ENCODE measurements around the gene IL13.

The IL13 gene

DNA sequence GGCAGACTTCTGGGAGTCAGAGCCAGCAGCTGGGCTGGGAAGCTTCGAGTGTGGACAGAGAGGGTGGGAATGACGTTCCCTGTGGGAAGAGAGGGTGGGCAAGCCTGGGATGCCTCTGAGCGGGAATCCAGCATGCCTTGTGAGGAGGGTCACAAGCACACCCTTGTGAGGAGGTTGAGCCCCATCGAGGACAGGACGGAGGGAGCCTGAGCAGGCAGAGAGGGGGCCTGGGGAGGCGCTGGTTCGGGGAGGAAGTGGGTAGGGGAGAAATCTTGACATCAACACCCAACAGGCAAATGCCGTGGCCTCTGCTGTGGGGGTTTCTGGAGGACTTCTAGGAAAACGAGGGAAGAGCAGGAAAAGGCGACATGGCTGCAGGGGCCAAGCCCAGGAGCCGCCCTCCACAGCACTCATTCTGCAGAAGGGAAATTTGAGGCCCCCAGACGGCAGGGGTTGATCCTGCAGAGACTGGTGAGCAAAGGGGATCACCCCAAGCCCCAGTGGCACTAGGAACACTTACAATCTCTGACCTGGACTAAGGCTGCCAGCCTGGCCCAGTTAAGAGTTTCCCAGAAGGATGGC is 1.1 kb upstream of the IL13 start:
- DNase-seq, result no peak

DNA sequence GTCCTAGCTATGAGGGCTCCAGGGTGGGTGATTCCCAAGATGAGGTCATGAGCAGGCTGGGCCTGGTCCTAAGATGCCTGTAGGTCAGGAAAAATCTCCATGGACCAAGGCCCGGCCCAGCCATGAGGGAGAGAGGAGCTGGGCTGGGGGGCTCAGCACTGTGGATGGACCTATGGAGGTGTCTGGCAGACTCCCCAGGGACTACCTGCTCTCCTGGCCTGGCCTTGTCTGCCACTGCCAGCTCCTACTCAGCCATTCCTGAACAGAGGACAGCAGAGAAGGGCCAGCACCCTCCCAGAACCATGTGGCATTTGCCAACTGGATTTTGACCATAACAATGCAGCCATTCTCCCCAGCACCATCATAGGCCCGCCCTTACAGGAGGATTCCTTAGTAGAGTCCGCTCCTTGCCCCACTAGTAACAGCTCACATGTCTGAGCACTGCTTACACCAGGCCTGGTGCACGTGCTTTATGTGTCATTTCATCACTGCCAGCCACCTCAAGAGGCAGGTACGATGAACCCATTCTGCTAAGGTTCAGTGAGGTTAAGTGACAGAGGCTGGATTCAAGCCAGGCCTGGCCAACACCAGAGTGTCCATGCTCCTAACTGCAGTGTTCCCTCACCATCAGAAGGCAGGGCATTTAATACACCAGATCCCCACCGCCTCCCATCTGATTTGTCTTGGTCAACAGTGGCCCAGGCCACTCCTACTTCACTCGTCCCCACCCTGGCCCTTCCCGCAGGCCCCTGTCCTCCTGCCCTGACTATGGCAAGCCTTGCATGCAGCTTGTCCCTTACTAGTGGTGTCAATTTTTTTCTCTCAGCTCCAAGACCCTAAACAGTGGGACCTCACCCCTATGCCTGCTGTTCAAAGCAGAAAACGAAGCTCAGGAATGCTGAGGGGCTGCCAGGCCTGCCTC is 669 bp downstream of the IL13 start:
- DNase-seq, result no peak

DNA sequence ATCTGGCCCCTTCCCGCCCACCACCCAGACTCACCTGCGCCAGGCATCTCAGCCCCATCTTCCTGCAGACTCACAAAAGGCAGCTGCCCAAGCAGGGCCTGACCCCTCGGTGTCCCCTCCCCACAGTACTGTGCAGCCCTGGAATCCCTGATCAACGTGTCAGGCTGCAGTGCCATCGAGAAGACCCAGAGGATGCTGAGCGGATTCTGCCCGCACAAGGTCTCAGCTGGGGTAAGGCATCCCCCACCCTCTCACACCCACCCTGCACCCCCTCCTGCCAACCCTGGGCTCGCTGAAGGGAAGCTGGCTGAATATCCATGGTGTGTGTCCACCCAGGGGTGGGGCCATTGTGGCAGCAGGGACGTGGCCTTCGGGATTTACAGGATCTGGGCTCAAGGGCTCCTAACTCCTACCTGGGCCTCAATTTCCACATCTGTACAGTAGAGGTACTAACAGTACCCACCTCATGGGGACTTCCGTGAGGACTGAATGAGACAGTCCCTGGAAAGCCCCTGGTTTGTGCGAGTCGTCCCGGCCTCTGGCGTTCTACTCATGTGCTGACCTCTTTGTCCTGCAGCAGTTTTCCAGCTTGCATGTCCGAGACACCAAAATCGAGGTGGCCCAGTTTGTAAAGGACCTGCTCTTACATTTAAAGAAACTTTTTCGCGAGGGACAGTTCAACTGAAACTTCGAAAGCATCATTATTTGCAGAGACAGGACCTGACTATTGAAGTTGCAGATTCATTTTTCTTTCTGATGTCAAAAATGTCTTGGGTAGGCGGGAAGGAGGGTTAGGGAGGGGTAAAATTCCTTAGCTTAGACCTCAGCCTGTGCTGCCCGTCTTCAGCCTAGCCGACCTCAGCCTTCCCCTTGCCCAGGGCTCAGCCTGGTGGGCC is 1.9 kb downstream of the IL13 start:
- no peak for DNase-seq

DNA sequence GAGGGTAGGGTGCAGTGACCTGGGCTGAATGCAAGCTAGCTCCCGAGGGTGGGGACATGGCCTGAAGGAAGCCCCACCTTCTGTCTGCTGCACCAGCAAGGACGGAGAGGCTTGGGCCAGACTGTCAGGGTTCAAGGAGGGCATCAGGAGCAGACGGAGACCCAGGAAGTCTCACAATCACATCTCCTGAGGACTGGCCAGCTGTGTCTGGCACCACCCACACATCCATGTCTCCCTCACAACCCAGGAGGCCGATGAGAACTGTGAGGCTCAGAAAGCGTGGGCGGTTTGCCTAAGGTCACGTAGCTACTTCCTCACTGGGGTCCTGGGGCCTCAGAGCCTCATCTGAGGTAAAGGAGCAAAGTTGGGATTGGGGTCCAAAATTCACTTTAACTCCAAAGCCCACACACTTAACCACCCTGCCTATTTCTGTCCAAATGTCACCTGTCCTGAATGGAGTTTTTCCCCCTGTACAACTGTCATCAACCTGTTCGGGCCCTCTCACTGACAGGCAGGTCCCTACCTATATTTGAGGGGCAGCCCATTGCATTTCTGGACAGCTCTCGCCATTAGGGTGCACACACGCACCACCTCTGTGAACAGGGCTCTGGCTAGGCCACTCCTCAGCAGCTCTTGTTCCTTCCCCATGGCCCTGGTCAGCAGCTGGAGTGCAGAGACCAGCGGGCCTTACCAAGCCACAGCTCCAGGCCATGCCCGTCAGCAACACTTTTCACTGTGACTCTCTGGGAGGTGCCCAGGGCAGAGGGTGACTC is 3.4 kb downstream of the IL13 start:
- DNase-seq, result no peak

DNA sequence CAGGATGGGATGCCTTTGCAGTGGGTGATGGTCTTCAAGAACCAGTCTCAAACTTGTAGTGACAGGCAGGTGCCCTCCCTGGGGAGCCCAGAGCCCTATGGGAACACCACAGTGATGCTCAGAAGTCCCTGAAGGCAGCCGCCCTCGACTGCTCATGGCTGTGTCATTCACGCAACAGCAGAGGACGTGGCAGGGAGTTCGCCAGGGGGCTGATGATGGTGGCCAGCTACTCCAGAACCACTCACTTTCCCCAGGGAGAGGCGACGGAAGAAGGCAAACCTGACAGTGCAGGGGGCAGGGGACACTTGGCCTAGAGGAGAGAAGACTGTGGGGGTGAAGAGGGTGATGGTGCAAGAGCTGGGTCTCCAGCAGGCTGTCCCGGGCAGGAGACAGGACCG is 4.0 kb downstream of the IL13 start:
- DNase-seq, result no peak

DNA sequence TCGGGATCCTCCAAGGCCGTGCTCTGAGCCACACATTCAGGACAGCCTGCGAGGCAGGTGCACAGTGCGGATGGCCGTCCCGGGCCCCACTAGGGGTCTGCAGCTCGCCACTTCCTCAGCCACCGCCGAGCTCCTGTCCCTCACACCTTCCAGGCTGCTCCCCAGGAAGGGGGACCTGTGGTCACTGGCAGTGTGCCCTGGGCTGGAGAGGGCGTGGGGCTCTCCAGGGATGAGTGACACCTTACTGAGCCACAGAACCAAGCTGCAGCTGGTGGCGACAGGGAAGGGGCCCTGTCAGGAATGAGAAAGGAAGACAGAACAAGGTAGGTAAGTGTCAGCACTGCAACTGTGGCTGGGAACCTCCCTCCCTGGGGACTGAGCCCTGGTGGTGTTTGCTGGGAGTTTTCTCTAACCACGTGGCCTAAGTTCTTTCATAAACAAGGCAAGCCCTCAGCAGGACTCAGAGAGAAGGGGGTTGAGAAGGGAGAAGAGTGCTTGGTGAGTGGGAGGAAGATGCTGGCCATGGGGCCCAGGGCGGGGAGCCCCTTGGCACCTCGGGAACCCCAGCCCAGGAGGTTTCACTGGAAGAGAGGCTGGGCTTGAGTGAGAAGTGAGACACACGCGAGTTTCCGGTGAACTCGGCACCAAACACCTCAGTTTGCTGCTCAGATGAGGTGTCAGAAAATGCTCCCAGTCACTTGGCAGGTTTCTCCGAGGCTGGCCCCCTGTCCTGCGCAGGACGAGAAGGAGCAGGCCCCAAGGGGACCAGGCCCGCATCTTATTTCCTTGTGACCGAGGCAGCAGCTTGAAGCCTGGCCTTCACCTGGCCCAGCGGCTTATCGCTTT is 5.2 kb downstream of the IL13 start:
- DNase-seq, result no peak

DNA sequence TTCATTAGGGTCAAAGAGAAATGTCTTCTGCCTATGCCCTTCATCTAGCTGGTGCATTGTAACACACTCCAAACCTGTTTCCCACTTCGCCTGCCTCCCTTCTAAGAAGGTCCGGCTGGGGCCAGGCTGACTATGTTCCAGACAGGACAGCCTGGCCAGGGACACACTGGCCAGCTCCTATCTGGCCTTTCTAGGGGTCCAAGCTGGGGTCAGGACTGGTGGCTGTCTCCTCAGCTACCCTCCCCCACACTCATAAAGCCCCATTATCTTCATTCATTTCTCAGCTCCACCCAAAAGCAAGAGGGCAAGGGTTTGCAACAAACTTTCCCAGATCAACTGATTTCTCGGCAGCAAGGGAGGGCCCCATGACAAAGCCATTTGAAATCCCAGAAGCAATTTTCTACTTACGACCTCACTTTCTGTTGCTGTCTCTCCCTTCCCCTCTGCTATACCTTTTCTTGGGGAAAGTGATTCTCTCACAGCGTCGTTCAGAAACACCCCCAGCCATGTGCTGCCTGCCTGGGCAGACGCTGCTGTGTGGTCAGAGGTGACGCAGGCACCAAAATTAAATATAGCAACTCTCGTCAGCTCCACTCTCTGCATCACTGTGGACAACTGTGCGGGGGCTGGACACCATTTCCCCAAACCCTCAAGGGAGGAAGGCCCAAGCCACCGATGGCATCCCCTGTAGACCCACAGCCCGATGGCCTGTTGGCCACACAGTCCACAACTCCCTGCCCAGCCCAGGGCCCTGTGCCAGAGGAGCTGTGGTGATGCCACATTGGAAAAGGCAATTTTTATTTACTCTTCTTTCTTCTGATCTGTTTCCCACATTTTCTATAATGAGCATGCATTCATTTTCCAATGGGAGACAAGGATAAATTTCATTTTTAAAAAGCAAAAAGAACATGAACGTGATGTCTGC is 6.1 kb downstream of the IL13 start:
- no peak for DNase-seq

DNA sequence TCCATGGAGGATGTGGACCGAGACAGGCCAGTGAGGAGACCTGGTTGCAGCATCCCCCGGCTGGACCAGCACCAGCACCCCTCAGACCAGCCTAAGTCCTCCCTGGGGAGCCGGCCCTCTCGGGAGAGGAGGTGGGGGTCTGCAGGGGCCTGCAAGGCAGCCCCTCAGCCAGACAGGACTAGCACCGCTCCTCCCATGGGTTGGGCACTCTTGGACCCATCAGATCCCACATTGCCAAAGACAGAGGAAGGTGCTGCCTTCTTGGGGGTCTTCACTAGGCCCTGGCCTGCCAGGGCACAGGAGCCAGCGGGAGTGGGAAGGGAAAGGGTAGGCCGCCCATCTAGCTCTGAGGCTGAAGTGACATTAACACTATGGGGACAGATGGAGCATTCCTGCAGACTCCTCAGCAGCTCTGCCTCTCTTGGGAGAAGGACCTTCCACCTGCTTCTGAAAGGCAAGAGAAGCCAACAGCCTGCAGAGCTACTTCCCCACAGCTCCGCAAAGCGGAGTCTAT is 6.8 kb downstream of the IL13 start:
- no peak for DNase-seq

DNA sequence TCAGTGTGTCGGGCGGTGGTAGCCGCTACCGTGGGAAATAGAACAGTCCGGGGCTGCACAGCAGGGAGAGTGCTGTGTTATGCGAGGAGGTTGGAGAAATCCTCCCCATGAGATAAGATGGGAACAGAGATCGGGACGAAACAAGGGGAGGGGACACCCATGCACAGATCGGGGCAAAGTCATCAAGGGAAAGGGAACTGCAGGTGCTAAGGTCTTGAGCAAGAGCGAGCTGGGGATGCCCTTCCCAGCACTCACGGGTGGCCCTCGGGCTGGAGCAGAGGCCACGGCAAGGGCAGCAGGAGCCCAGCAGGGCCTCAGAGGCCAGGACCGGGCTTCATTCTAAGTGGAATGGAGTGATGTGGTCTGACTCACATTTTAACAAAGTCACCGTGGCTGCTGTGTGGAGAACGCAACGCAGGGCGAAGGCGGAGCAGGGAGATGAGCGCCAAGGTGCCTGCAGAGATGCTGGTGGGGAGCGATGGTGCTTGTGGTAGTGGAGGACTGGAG is 7.7 kb downstream of the IL13 start:
- no peak for DNase-seq

DNA sequence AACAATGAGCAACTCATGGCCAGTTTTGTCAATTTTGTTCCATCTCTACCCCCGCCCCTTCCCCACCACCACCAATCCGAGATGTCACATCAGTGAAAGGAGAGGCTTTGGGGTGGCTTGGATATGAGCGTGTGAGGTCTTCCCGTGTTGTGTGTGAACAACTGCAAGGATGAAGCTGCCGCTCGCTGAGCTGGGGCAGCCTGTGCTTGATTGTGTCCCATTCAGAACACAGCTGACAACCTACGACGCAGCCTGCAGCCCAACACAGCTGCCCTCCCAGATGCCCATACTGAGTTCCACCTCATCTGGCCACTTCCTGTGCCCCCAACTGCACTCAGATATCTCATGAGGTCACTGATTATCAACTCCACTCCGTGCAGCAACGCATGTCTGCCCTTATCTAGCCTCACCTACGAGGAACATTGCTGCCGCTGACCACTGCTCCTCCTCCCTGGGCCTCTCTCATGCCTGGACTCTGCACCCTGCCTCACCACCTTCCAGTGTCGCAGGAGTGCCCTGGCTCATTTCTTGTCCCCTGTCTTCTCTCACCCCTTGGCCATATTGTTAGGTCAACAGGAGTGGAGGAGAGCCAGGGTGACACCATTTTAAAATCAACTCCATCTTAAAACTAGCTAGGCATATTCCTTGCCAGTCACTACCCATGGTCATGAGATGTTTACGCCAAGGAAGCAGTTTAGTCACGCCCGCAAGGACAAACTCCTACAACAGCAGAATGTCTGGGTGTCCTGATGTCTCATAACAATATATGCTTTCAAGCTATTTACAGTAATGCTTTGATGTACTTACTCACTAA is 8.5 kb downstream of the IL13 start:
- no peak for DNase-seq

DNA sequence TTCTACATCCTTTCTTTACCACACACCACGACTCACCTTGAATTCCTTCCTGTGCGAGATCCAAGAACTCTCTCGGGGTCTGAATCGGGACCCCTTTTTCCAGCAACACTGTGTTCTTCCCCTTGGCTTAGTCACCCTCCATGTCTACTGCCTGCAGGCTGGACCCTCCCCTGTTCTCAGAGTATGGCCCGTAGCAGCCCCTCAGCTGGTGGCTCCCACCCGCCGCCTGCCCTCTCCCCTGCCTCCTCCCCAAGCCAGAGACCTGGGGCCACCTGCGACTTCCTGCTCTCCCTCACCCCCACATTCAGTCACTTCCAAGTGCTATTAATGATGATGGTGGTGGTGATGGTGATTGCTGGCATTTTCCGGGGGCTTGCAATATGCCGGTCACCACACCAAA is 9.3 kb downstream of the IL13 start:
- DNase-seq, result no peak

DNA sequence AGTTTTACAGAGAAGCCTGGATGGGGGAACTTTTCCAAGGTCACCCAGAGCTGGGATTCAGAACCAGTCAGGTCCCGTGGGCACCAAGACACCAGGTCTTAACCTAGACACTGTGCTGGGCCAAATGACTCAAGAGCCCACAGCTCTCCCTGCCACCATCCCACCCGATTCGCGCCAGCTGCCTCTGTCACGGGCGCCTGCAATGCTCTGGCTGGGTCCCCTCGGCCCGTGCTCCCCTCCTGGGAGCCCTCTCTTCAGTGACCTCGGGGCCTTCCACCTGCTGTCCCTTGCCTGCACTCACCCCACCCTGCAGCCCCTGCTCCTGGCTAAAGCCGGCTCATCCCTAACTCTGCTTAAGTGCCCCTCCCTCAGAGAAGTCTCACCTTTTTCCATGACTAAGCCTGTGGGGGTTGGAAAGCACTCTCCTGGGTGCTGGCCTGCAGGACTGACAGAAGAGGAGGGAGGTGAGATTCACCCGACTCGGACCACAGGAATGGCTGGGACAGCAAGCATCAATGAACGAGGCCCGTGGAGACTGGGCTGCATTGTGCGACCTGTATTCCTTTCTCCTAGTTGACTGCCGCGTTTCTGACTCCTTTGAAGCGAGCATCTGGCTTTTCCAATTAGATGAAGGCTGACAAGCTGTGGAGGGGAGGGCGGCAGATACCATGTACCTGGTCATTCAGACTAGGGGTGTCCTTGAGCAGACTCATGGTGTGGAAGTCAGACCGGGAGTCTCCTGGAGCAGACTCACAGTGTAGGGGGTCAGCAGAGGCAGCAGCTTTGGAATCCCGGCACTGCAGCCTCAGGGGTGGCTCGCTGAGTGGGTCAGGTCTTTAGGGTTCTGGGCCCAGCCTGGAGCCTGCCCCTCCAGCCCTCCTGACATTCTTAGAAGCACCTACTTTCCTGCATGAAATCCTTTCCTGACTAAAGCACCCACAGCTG is 10.1 kb downstream of the IL13 start:
- DNase-seq, result no peak

DNA sequence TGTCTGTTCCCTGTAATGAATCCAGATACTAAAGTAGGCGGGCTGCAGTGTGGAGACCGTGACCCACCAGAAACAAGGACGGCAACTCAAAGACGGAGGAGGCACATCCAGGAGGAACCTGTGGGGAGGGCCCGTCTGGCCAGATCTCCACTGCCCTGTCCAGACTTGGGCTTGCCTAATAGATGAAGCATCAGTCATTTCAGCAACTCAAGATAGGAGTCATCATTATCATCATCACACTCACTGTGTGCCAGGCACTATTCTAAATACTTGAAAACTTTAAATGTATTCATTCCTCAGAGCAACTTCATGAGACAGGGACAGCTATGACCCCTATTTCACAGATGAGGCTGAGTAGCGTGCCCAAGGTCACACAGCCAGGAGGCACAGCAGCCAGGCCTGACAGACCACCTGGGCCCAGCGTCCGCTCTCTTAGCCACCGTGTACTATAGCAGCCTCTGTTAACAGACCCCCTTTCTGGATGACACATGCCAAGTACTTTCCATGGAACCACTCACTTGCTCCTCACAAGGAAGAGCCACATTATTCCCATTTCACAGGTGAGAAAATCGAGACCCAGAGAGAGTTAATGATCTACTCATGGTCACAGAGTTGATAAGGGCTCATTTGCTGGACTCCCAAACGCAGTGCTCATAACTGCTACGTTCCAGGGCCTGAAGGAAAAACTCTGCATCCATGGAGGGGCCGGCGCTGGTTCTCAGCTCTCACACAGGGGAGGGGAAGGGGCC is 10.9 kb downstream of the IL13 start:
- no peak for DNase-seq

DNA sequence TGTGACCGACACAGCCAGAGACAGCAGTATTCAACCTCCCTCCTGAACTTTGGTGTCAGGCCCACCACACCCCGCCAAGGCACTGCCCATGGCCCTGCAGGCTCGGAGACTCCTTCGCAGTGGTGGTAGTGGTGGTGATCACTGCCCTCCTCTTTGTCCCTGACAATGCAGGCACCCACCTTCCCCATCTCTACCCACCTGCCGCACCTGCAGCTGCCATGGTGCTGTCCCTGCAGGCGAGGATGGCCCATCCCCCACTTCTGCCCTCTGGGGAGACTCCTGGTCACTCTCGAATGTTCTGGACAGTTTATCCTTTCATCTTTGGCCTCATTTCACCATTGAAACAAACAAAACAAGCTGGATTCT is 11.5 kb downstream of the IL13 start:
- DNase-seq, result no peak

DNA sequence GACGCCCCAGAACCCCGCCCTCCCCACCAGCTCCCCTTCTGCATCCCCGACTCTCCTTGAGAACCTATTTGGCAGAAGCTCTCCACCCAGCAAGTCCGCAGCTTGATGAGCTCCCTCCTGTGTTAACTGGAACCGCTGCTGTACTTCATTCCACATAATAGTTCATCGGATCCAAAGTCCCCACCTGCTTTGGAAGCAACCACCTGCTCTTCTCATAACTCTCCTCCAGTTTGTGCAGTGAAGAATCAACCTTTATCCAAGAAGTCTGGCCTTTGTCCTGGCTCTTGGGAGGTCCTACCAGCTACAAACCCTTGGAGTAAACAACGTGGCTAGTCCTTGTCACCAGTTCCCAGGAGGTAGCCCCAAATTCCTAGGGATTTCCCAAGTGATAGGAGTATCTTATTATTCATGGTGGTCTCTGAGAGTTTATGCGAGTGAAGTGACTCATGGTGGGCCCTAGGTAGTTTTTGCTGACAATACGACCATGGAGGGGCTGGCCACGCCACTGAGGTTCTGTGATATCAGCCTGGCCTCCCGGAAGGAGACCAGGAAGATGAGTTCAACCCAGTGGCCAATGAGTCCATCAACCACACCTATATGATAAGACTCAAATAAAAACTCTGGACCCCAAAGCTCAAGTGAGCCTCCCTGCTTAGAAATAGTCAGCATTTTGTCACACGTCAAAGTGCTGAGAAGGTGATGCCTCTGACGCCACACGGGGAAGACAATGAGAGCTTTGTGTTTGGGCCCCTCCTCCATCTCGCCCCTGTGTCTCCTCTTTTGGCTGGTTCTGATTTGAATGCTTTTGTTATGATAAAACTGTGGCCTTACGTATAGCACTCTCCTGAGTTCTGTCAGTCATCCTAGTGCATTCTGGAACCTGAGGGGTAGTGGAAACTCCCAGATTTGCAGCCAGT is 12.3 kb downstream of the IL13 start:
- DNase-seq, result no peak

DNA sequence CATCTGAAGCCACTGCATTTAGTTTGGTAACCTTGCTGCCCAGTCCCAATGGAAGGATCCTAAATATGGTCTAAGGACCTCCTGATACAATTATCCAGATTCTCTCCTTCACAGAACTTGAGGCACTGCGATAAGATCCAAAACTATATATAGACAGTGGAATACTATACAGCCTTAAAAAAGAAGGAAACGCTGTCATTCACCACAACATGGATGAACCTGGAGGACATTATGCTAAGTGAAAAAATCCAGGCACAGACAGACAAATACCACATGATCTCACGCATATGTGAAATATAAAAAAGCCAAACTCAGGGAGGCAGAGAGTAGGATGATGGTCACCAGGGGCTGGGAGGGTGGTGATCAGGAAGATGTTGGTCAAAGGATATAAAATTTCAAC is 13.0 kb downstream of the IL13 start:
- DNase-seq, result no peak
